Mesothelial cell of epicardium (in vitro differentiated cells): ENCODE measurements around the gene FAM216A. TPM values are rescaled to one million over a fixed set of nuclear protein-coding genes. Genes with fewer than 3 reads are reported as not detected.
A peak's percentile ranks its signal among the peaks of the same experiment; 100 is the strongest.
"Not testable (repeated sequence)": the region's sequence is repeated elsewhere in the genome, so short reads cannot be mapped to it uniquely, and the experiment has no call there.

ENCODE experiments used
- DNase-seq, 2 experiments: peaks; one replicate each; pipeline ENCODE4 v3.0.0; 2021; ENCODE audit warnings: low spot score in 2 of 2; ENCODE audit not compliant: unreplicated experiment in 2 of 2
- H3K27ac Mint-ChIP-seq: 2 replicates; pipeline ENCODE4 v1.8.0; 2021; ENCODE audit warnings: mixed read lengths
- H3K27me3 Mint-ChIP-seq: 2 replicates; pipeline ENCODE4 v1.8.0; 2021; ENCODE audit warnings: low read depth, mixed read lengths
- H3K36me3 Mint-ChIP-seq: 2 replicates; pipeline ENCODE4 v1.8.0; 2021; ENCODE audit warnings: mixed read lengths
- H3K4me1 Mint-ChIP-seq: 2 replicates; pipeline ENCODE4 v1.8.0; 2021; ENCODE audit warnings: mixed read lengths
- H3K4me3 Mint-ChIP-seq: 2 replicates; pipeline ENCODE4 v1.8.0; 2021; ENCODE audit warnings: mild to moderate bottlenecking, moderate library complexity, mixed read lengths
- H3K9me3 Mint-ChIP-seq: 2 replicates; pipeline ENCODE4 v1.8.0; 2021; ENCODE audit warnings: mixed read lengths
- CTCF ChIP-seq: fragments of 200-600 bp; sonication (generic); IDR thresholded peaks from one replicate; pipeline ENCODE4 v1.5.0; 2021; ENCODE audit warnings: antibody characterized with exemption; ENCODE audit not compliant: unreplicated experiment
- total RNA-seq: library from RNA; stranded (reverse); gene quantifications from 3 replicates; pipeline ENCODE4 v1.2.1, GENCODE V29; 2021

Gene FAM216A
- total RNA-seq, 1 donor from 2014 or later = 9.9 TPM

- H3K4me3 Mint-ChIP-seq = no peak overlapping the region
- peaks cover 14% of the 10 kb centered on the region for H3K4me1 Mint-ChIP-seq
- H3K27me3 Mint-ChIP-seq = no peaks in the 10 kb centered on the region
- no peaks in the 10 kb centered on the region for H3K9me3 Mint-ChIP-seq
- no peak overlapping the region for H3K27ac Mint-ChIP-seq
- DNase-seq = no peak
- no peak for TF ChIP-seq CTCF
- peaks cover 13% of the 10 kb centered on the region for H3K36me3 Mint-ChIP-seq
Observed at GRCh38 chr12:110453569-110454296, 14.9 kb upstream of the FAM216A start.

- peaks cover 22% of the 10 kb centered on the region for H3K36me3 Mint-ChIP-seq
- H3K4me1 Mint-ChIP-seq = no peaks in the 10 kb centered on the region
- H3K27ac Mint-ChIP-seq = no peak overlapping the region
- no peak for DNase-seq
- no peak for TF ChIP-seq CTCF
- H3K27me3 Mint-ChIP-seq = no peaks in the 10 kb centered on the region
- H3K4me3 Mint-ChIP-seq = no peak overlapping the region
- no peaks in the 10 kb centered on the region for H3K9me3 Mint-ChIP-seq
Observed at GRCh38 chr12:110458756-110459155, 9.9 kb upstream of the FAM216A start.

GRCh38 chr12:110461189-110461588 is 7.5 kb upstream of the FAM216A start:
- not testable (repeated sequence) for DNase-seq, H3K27ac Mint-ChIP-seq, H3K4me1 Mint-ChIP-seq, H3K27me3 Mint-ChIP-seq, H3K4me3 Mint-ChIP-seq, H3K9me3 Mint-ChIP-seq
- H3K36me3 Mint-ChIP-seq = peaks cover 20% of the 10 kb centered on the region

- H3K4me1 Mint-ChIP-seq = peaks cover 15% of the 10 kb centered on the region
- no peak for DNase-seq
- no peaks in the 10 kb centered on the region for H3K9me3 Mint-ChIP-seq
- H3K27me3 Mint-ChIP-seq = no peaks in the 10 kb centered on the region
- H3K27ac Mint-ChIP-seq = no peak overlapping the region
- H3K4me3 Mint-ChIP-seq = no peak overlapping the region
- H3K36me3 Mint-ChIP-seq = peaks cover 13% of the 10 kb centered on the region
- no peak for TF ChIP-seq CTCF
Observed at GRCh38 chr12:110465024-110465423, 3.6 kb upstream of the FAM216A start.

- not testable (repeated sequence) for H3K4me3 Mint-ChIP-seq, DNase-seq, H3K27ac Mint-ChIP-seq, H3K27me3 Mint-ChIP-seq, H3K9me3 Mint-ChIP-seq, H3K36me3 Mint-ChIP-seq
- H3K4me1 Mint-ChIP-seq = peaks cover 15% of the 10 kb centered on the region
Observed at GRCh38 chr12:110465765-110466164, 2.9 kb upstream of the FAM216A start.

GRCh38 chr12:110466791-110467190 is 1.9 kb upstream of the FAM216A start:
- Mint-ChIP-seq H3K36me3 (peaks cover 6% of the 10 kb centered on the region), H3K4me1 (peaks cover 15% of the 10 kb centered on the region), H3K27me3 (no peaks in the 10 kb centered on the region), H3K4me3 (peak overlapping the region; percentile 46), H3K9me3 (no peaks in the 10 kb centered on the region), H3K27ac (peak overlapping the region; percentile 30)
- TF ChIP-seq CTCF = no peak
- no peak for DNase-seq

GRCh38 chr12:110467847-110468213 is 815 bp upstream of the FAM216A start:
- H3K36me3 Mint-ChIP-seq = peaks cover 6% of the 10 kb centered on the region
- H3K4me1 Mint-ChIP-seq = peaks cover 15% of the 10 kb centered on the region
- H3K4me3 Mint-ChIP-seq = peak overlapping the region; percentile 94
- peak overlapping the region; percentile 99 for H3K27ac Mint-ChIP-seq
- H3K9me3 Mint-ChIP-seq = no peaks in the 10 kb centered on the region
- no peaks in the 10 kb centered on the region for H3K27me3 Mint-ChIP-seq
- no peak for TF ChIP-seq CTCF
- no peak for DNase-seq
